WI38 (cell line): ENCODE measurements around the gene TEKTIP1.

Experiments used
- H3K4me3 ChIP-seq: 2 replicates; pipeline ENCODE4 v1.5.1; 2011; ENCODE audit warnings: low read depth, mild to moderate bottlenecking, control low read depth, low read length
- TF ChIP-seq, protein P1 (sequence below): IDR thresholded peaks from 2 replicates; pipeline ENCODE4 v1.5.1; 2012; ENCODE audit warnings: low read depth, mild to moderate bottlenecking, control low read depth, low read length

Gene TEKTIP1

DNA sequence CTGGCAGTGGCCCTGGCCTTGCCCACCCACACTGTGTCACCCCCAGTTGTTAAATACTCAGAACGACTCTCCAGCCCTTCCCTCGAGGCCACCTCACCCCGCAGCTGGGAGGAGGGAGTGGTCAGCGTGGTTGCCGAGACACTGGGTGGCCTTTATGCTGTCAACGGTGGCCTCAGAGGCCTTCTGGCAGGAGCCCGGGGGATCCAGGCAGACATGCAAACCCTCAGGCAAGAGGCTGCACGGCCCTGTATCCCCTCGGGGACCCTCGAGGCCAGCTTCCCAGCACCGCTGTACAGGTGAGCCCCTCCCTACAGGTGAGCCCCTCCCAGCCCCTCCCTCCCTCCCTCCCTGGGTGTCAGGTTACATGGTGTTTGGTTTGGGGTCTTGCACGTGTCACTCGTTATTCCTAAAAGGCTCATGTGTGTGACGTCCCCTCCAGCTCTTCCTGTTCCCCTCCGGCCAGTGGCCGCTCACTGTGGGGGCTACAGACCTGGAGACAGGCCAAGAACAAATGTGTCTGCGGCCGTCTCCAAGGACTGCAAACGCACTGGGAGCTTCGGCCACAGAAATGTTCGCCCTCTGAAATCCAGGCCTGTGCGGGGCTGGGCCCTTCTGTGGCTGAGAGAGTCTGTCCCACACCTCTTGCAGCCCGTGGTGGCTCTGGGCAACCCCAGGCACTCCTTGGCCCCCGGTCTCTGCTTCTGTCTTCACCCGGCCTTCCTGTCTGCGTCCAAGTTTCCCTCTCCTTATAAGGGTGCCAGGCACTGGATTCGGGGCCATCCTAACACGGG lies at the start of gene TEKTIP1:
Gene TEKTIP1, plus strand, starts transcription at position 210 of the 791 bp plus-strand sequence. Its CDS starts 4 bp downstream, at position 214.
- H3K4me3 ChIP-seq: no peak within 1 kb of the TSS
- TF ChIP-seq, protein P1, sequence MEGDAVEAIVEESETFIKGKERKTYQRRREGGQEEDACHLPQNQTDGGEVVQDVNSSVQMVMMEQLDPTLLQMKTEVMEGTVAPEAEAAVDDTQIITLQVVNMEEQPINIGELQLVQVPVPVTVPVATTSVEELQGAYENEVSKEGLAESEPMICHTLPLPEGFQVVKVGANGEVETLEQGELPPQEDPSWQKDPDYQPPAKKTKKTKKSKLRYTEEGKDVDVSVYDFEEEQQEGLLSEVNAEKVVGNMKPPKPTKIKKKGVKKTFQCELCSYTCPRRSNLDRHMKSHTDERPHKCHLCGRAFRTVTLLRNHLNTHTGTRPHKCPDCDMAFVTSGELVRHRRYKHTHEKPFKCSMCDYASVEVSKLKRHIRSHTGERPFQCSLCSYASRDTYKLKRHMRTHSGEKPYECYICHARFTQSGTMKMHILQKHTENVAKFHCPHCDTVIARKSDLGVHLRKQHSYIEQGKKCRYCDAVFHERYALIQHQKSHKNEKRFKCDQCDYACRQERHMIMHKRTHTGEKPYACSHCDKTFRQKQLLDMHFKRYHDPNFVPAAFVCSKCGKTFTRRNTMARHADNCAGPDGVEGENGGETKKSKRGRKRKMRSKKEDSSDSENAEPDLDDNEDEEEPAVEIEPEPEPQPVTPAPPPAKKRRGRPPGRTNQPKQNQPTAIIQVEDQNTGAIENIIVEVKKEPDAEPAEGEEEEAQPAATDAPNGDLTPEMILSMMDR: no peak

GRCh38 chr19:3491396-3492119 lies 47.4 kb upstream of the TEKTIP1 start:
- no peak overlapping the region for H3K4me3 ChIP-seq
- TF ChIP-seq, protein P1: no peak

DNA sequence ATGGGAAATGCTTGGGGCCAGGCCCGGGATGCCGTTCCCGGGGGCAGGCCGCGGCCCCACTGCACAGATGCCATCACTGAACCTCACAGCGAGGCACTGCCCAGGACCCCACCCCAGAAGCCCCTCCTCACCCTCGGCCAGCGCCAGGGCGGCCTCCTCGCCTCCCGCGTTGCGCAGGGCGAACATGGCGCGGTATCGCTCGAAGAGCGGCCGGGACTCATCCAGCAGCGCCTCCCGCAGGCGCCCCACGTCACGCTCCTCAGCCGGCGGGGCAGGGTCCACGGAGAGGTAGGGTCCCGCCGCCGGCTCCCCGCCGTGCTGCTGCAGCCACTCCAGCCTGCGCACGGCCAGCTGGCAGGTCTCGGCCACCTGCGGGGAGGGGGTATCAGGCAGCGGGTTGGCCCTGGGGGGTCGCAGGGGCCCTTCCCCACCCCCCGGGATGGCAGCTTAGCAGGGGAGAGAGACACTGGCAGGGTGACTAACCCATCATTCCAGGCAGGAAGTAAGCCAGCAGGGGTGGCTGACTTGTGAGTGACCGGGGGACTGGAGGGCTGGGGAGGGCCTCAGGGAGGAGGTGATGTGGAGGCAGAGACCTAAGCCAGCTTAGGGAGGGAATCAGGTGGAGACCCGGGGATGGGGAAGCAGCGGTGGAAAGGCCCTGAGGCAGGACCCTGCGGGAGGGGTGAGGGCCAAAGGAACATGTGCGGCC lies 46.7 kb upstream of the TEKTIP1 start:
- TF ChIP-seq, protein P1: no peak
- H3K4me3 ChIP-seq: no peak overlapping the region

- H3K4me3 ChIP-seq: no peak overlapping the region
- TF ChIP-seq, protein P1: no peak
These were observed 46.1 kb upstream of the TEKTIP1 start for GRCh38 chr19:3492919-3493318.

GRCh38 chr19:3493651-3494050 lies 45.3 kb upstream of the TEKTIP1 start:
- TF ChIP-seq, protein P1: no peak
- H3K4me3 ChIP-seq: no peak overlapping the region

DNA sequence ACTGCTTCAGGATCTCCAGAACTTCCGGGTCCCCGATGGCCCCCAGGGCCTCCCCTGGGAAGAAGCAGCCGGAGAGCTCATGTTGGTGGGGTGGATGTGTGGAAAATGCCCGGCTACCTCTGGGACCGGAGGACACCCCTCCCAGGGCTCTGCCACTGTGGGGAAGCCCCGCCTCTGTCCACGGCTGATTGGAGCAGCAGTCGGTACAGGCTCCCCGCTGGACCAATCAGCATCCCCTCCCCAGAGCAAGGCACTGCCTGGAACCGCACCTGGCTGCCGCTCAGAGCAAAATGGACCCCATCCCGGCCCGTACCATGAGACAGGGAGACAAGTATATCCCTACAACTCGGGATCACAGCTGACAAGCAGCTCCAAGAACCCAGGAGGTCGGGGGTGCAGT lies 44.9 kb upstream of the TEKTIP1 start:
- TF ChIP-seq, protein P1: no peak

GRCh38 chr19:3494559-3494958 lies 44.4 kb upstream of the TEKTIP1 start:
- no peak overlapping the region for H3K4me3 ChIP-seq
- TF ChIP-seq, protein P1: no peak

More for the DNA sequence above, 44.9 kb upstream of the TEKTIP1 start:
- H3K4me3 ChIP-seq: no peak overlapping the region
